Smooth muscle cell (in vitro differentiated cells): ENCODE data around the gene TRIM44. TPM values are rescaled to one million over a fixed set of nuclear protein-coding genes. Genes with fewer than 3 reads are reported as not detected.
A peak's percentile ranks its signal among the peaks of the same experiment; 100 is the strongest.

Experiments
- DNase-seq: peaks from one replicate; lab custom pipeline; 2025; ENCODE audit not compliant: unreplicated experiment; lab: John Stamatoyannopoulos, UW
- H2AFZ ChIP-seq: fragments of 200-600 bp; sonication (generic); 2 replicates; pipeline ENCODE4 v1.6.0; 2016; ENCODE audit warnings: antibody characterized with exemption, low read depth, mild to moderate bottlenecking
- H3F3A ChIP-seq: fragments of 200-600 bp; sonication (generic); 2 replicates; pipeline ENCODE4 v1.6.0; 2017; ENCODE audit warnings: antibody characterized with exemption, low read depth
- H3K27ac ChIP-seq: fragments of 200-600 bp; sonication (generic); 2 replicates; pipeline ENCODE4 v1.5.1; 2016; ENCODE audit warnings: low read depth, mild to moderate bottlenecking
- H3K27me3 ChIP-seq: fragments of 200-600 bp; sonication (generic); 2 replicates; pipeline ENCODE4 v1.6.1; 2016; ENCODE audit warnings: low read depth, mild to moderate bottlenecking
- H3K36me3 ChIP-seq: fragments of 200-600 bp; sonication (generic); 2 replicates; pipeline ENCODE4 v1.5.1; 2016; ENCODE audit warnings: low read depth
- H3K4me1 ChIP-seq: fragments of 200-600 bp; sonication (generic); 2 replicates; pipeline ENCODE4 v1.5.1; 2016; ENCODE audit warnings: low read depth
- H3K4me2 ChIP-seq: fragments of 200-600 bp; sonication (generic); 2 replicates; pipeline ENCODE4 v1.6.0; 2016; ENCODE audit warnings: mild to moderate bottlenecking
- H3K4me3 ChIP-seq: fragments of 200-600 bp; sonication (generic); 2 replicates; pipeline ENCODE4 v1.5.1; 2016; ENCODE audit warnings: mild to moderate bottlenecking
- H3K79me2 ChIP-seq: fragments of 200-600 bp; sonication (generic); 2 replicates; pipeline ENCODE4 v1.6.0; 2016; ENCODE audit warnings: low read depth, mild to moderate bottlenecking
- H3K9ac ChIP-seq: fragments of 200-600 bp; sonication (generic); 2 replicates; pipeline ENCODE4 v1.6.0; 2016; ENCODE audit warnings: low read depth
- H3K9me3 ChIP-seq: fragments of 200-600 bp; sonication (generic); replicated peaks from 2 replicates; pipeline ENCODE4 v1.5.1; 2016; ENCODE audit warnings: low read depth
- H4K20me1 ChIP-seq: fragments of 200-600 bp; sonication (generic); 2 replicates; pipeline ENCODE4 v1.6.0; 2016; ENCODE audit warnings: low read depth
- WGBS: methylation state at CpG from one replicate; pipeline ENCODE4 v1.1.7; 2016; ENCODE audit warnings: low lambda C conversion rate; 5-methylcytosine and 5-hydroxymethylcytosine counted together
- polyA plus RNA-seq: library from polyadenylated mRNA; unstranded; fragments of >200 nt; fragmentation: Nextera tagmentation; extraction: Ambion mirVana; gene quantifications from 2 replicates; pipeline ENCODE4 v1.2.1, GENCODE V29; 2016
- total RNA-seq: library from RNA; depleted of rRNA; stranded (reverse); fragments of >200 nt; gene quantifications from 2 replicates; pipeline ENCODE4 v1.2.3, GENCODE V29; 2014
- TF ChIP-seq, protein P1 (sequence below): fragments of 200-600 bp; sonication (generic); IDR thresholded peaks from 2 replicates; pipeline ENCODE4 v1.5.1; 2017; ENCODE audit warnings: borderline replicate concordance, mild to moderate bottlenecking, antibody characterized with exemption; ENCODE audit not compliant: insufficient read depth, poor library complexity, severe bottlenecking

Gene TRIM44
- total and polyA plus RNA-seq, 2 experiments from 2014 or later, result 20.9 to 32.9 TPM

DNA sequence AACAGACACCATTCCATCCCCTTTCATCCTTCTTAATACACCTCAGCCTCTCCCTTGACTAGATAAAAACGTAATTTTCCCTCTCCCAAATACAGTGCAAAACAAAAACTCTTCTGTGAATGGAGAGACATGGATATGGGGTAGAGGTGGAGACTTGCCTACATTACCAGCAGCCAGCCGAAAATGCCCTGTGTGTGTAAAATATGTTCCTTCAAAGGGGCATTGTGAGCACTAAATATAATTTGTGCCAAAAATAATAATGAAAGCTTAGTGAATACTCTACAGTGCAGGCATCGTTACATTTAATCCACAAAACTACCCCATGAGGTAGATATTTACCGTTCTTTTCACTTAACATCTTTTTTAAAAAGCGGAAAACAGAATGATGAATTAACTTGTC is 1.0 kb upstream of the TRIM44 start:
- H3K79me2 ChIP-seq, result peaks cover 36% of the 10 kb centered on the region
- 81% methylated on average over 5 of the region's 5 CpGs for WGBS
- no peak for DNase-seq

DNA sequence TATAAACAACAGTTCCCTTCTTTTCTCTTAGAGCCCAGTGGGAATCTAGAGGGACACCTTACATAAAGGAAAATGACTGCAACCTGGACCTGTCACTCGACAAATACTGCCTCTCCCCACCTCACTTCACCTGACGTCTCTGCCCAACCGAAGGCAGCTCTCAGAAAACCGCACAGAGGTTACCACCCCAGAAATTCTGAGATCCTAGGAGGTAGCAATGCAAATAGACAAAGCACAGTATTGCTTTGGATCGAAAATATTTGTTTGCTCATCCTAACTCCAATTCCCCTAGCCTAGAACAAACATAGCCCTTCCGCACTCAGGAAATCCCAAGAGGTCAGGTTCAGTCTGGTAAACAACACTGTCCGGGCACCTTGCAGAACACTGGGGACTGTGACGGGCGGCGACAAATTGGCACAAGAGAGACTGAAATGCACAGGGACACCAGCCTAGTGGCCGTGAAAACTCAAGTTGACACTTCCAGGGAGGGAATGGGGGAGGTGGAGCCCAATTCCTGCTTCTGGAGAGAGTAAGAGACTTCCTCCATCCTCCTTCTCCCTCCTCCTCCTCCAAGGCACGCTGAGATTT is 420 bp upstream of the TRIM44 start:
- Histone ChIP-seq H3K36me3 (peaks cover 9% of the 10 kb centered on the region), H3K4me2 (peak overlapping the region; percentile 95), H3K9me3 (no peaks in the 10 kb centered on the region), H3K4me1 (peaks cover 21% of the 10 kb centered on the region), H3K79me2 (peaks cover 42% of the 10 kb centered on the region), H2AFZ (peak overlapping the region; percentile 97), H3K9ac (peak overlapping the region; percentile 94), H3F3A (peaks cover 9% of the 10 kb centered on the region), H3K4me3 (peak overlapping the region; percentile 71), H3K27ac (peak overlapping the region; percentile 92), H4K20me1 (no peaks in the 10 kb centered on the region), H3K27me3 (no peaks in the 10 kb centered on the region)
- TF ChIP-seq, protein P1, sequence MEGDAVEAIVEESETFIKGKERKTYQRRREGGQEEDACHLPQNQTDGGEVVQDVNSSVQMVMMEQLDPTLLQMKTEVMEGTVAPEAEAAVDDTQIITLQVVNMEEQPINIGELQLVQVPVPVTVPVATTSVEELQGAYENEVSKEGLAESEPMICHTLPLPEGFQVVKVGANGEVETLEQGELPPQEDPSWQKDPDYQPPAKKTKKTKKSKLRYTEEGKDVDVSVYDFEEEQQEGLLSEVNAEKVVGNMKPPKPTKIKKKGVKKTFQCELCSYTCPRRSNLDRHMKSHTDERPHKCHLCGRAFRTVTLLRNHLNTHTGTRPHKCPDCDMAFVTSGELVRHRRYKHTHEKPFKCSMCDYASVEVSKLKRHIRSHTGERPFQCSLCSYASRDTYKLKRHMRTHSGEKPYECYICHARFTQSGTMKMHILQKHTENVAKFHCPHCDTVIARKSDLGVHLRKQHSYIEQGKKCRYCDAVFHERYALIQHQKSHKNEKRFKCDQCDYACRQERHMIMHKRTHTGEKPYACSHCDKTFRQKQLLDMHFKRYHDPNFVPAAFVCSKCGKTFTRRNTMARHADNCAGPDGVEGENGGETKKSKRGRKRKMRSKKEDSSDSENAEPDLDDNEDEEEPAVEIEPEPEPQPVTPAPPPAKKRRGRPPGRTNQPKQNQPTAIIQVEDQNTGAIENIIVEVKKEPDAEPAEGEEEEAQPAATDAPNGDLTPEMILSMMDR, result no peak
- DNase-seq, result no peak
- 17% methylated on average over 12 of the region's 12 CpGs for WGBS

More for the DNA sequence above, 1.0 kb upstream of the TRIM44 start:
- Histone ChIP-seq H2AFZ (peak overlapping the region; percentile 97), H3F3A (peaks cover 9% of the 10 kb centered on the region), H3K9me3 (no peaks in the 10 kb centered on the region), H3K27me3 (no peaks in the 10 kb centered on the region), H3K4me1 (peaks cover 21% of the 10 kb centered on the region), H3K9ac (no peak overlapping the region), H4K20me1 (no peaks in the 10 kb centered on the region), H3K4me3 (peak overlapping the region; percentile 71), H3K27ac (peak overlapping the region; percentile 92), H3K36me3 (peaks cover 6% of the 10 kb centered on the region), H3K4me2 (peak overlapping the region; percentile 95)
- TF ChIP-seq, protein P1, result no peak

DNA sequence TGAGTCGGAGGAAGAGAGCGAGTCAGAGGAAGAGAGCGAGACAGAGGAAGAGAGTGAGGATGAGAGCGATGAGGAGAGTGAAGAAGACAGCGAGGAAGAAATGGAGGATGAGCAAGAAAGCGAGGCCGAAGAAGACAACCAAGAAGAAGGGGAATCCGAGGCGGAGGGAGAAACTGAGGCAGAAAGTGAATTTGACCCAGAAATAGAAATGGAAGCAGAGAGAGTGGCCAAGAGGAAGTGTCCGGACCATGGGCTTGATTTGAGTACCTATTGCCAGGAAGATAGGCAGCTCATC is 780 bp downstream of the TRIM44 start:
- 92% methylated on average over 10 of the region's 10 CpGs for WGBS
- Histone ChIP-seq H3F3A (peaks cover 9% of the 10 kb centered on the region), H3K9me3 (no peaks in the 10 kb centered on the region), H3K27me3 (no peaks in the 10 kb centered on the region), H3K4me1 (peaks cover 21% of the 10 kb centered on the region), H3K4me2 (peak overlapping the region; percentile 95), H3K4me3 (peak overlapping the region; percentile 71), H3K79me2 (peaks cover 54% of the 10 kb centered on the region), H3K27ac (peak overlapping the region; percentile 92), H3K9ac (peak overlapping the region; percentile 94), H2AFZ (peak overlapping the region; percentile 97), H3K36me3 (peaks cover 9% of the 10 kb centered on the region), H4K20me1 (peaks cover 5% of the 10 kb centered on the region)
- DNase-seq, result no peak
- TF ChIP-seq, protein P1, result no peak

DNA sequence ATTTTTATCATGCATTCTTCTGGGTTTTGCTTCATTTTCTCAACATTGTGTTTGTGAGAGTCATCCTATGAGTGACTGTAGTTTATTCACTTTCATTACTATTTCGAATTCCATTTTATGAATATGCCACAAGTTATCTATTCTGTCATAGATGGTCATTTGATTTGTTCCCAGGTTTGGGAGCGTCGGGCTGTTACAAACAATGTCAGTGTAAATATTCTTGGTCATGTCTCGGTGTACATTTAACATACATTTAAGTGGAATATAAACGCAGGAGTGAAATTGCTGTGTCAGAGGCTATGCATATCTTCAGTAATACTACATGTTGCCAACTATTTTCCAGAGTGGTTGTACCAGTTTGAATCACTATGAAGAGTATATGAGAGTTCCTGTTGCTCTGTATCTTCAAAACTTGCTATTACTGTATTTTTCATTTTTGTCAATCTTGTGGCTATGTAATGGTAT is 2.4 kb downstream of the TRIM44 start:
- peaks cover 9% of the 10 kb centered on the region for H3F3A ChIP-seq
- H2AFZ ChIP-seq, result no peak overlapping the region
- H3K27me3 ChIP-seq, result no peaks in the 10 kb centered on the region
- TF ChIP-seq, protein P1, result no peak
- no peaks in the 10 kb centered on the region for H3K9me3 ChIP-seq
- peaks cover 21% of the 10 kb centered on the region for H3K4me1 ChIP-seq
- no peak for DNase-seq
- peaks cover 9% of the 10 kb centered on the region for H3K36me3 ChIP-seq
- 98% methylated on average over 5 of the region's 5 CpGs for WGBS
- H3K79me2 ChIP-seq, result peaks cover 71% of the 10 kb centered on the region
- no peak overlapping the region for H3K27ac ChIP-seq
- H4K20me1 ChIP-seq, result peaks cover 20% of the 10 kb centered on the region
- peak overlapping the region; percentile 95 for H3K4me2 ChIP-seq
- H3K4me3 ChIP-seq, result peak overlapping the region; percentile 71
- no peak overlapping the region for H3K9ac ChIP-seq
